Measurements from ENCODE around the gene AJM1. TPM values are rescaled to one million over a fixed set of nuclear protein-coding genes. Genes with fewer than 3 reads are reported as not detected.
"Not testable (repeated sequence)": the region's sequence is repeated elsewhere in the genome, so short reads cannot be mapped to it uniquely, and the experiment has no call there.

Gene AJM1
- total RNA-seq, 4 donors from 2014 or later = 2.5 to 10.9 (median 5.7) TPM

GRCh38 chr9:136829981-136830885 is 12.0 kb upstream of the AJM1 start:
- Histone ChIP-seq H3K27me3 (no peaks in the 10 kb centered on the region), H3K27ac (no peak overlapping the region), H3K36me3 (peaks cover 0 to 90% of the 10 kb centered on the region in 2 donors), H3K4me3 (no peak overlapping the region), H3K4me1 (no peaks in the 10 kb centered on the region), H3K9me3 (no peaks in the 10 kb centered on the region)
- no CpG with 5 or more reads among the region's 41 CpGs for WGBS, 2 donors (ENCODE audit: low coverage in 1 of 2)
- ATAC-seq = no peak
- no peak for TF ChIP-seq POLR2AphosphoS5 (IDR thresholded peaks at IDR 0.05)
- no peak for TF ChIP-seq POLR2A (IDR thresholded peaks at IDR 0.05)
- no peak for TF ChIP-seq EP300 (IDR thresholded peaks at IDR 0.05)
- TF ChIP-seq CTCF (IDR thresholded peaks at IDR 0.05) = no peak

- H3K27me3 ChIP-seq = no peaks in the 10 kb centered on the region
- no peak for ATAC-seq
- H3K36me3 ChIP-seq = peaks cover 0 to 90% of the 10 kb centered on the region in 2 donors
- H3K27ac ChIP-seq = no peak overlapping the region
- H3K4me3 ChIP-seq = no peak overlapping the region
- WGBS, 2 donors (ENCODE audit: low coverage in 1 of 2) = 89 to 91% methylated on average over 6 to 23 of the region's 30 CpGs
- no peaks in the 10 kb centered on the region for H3K9me3 ChIP-seq
- TF ChIP-seq CTCF (IDR thresholded peaks at IDR 0.05) = no peak
- no peaks in the 10 kb centered on the region for H3K4me1 ChIP-seq
Measured at GRCh38 chr9:136831002-136831719, 11.1 kb upstream of the AJM1 start.

GRCh38 chr9:136831720-136832104 is 10.6 kb upstream of the AJM1 start:
- TF ChIP-seq POLR2A (IDR thresholded peaks at IDR 0.05) (no peak), POLR2AphosphoS5 (IDR thresholded peaks at IDR 0.05) (no peak), CTCF (IDR thresholded peaks at IDR 0.05) (no peak), EP300 (IDR thresholded peaks at IDR 0.05) (no peak)
- Histone ChIP-seq H3K4me1 (no peaks in the 10 kb centered on the region), H3K27me3 (no peaks in the 10 kb centered on the region), H3K36me3 (peaks cover 0 to 90% of the 10 kb centered on the region in 2 donors), H3K9me3 (no peaks in the 10 kb centered on the region), H3K4me3 (no peak overlapping the region), H3K27ac (no peak overlapping the region)
- WGBS, 2 donors (ENCODE audit: low coverage in 1 of 2) = no CpG with 5 or more reads among the region's 23 CpGs
- no peak for ATAC-seq

- TF ChIP-seq CTCF (IDR thresholded peaks at IDR 0.05) = no peak
- TF ChIP-seq POLR2AphosphoS5 (IDR thresholded peaks at IDR 0.05) = no peak
- TF ChIP-seq POLR2A (IDR thresholded peaks at IDR 0.05) = no peak
- no peak for TF ChIP-seq EP300 (IDR thresholded peaks at IDR 0.05)
- no peaks in the 10 kb centered on the region for H3K27me3 ChIP-seq
- no peak overlapping the region for H3K4me3 ChIP-seq
- WGBS, 2 donors (ENCODE audit: low coverage in 1 of 2) = 60 to 100% methylated on average over 1 to 3 of the region's 9 CpGs
- peaks cover 0 to 90% of the 10 kb centered on the region in 2 donors for H3K36me3 ChIP-seq
- no peak overlapping the region for H3K27ac ChIP-seq
- no peaks in the 10 kb centered on the region for H3K9me3 ChIP-seq
- no peak for ATAC-seq
- H3K4me1 ChIP-seq = no peaks in the 10 kb centered on the region
Measured at GRCh38 chr9:136832581-136832980, 9.7 kb upstream of the AJM1 start.

DNA sequence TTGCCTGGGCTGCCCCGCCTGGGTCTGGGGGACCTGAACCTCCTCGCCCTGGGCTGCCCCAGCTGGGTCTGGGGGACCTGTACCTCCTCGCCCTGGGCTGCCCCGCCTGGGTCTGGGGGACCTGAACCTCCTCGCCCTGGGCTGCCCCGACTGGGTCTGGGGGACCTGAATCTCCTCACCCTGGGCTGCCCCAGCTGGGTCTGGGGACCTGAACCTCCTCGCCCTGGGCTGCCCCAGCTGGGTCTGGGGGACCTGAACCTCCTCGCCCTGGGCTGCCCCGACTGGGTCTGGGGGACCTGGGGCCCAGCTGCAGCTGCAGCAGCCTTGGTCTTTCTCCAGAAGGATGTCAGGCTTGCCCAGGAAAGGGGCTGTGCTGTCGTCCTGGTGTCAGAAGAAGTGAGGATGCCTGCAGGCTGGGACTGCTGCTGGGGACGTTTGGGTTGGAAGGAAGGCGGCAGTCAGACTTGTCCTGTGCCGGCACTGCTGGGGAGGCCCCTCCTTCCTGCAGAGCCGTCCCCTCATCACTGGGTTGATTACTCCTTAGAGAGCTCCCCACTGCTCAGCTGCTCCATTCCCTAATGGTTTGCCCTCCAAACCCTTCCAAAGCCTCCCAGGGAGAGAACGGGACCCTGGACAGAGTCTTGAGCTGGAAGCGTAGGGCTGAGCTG is 8.8 kb upstream of the AJM1 start:
- H3K27ac ChIP-seq, H3K4me1 ChIP-seq, ATAC-seq, H3K27me3 ChIP-seq, H3K4me3 ChIP-seq, H3K9me3 ChIP-seq: not testable (repeated sequence)
- H3K36me3 ChIP-seq = peaks cover 0 to 90% of the 10 kb centered on the region in 2 donors
- WGBS, 2 donors (ENCODE audit: low coverage in 1 of 2) = 69% methylated on average over 4 of the region's 16 CpGs; no CpG with 5 or more reads in 1 of the 2 donors

Data from gastroesophageal sphincter (tissue), 4 donors.